Motor neuron (in vitro differentiated cells): Measurements from ENCODE around the gene GLI3. TPM values are rescaled to one million over a fixed set of nuclear protein-coding genes. Genes with fewer than 3 reads are reported as not detected.

Experiments
- ATAC-seq, 8 experiments: fragments of 200-7000 bp; cut with Tn5 transposase; replicated peaks in 6 of 8; 2 replicates each; pipeline ENCODE4 v1.8.0; 2021; ENCODE audit warnings: mild to moderate bottlenecking in 8 of 8, moderate library complexity in 8 of 8
- H3K27ac ChIP-seq, 2 donors: fragments of 250-450 bp; sonication (Bioruptor Pico); 2 replicates each; pipeline ENCODE4 v1.9.0; 2021; ENCODE audit warnings: antibody characterized with exemption in 2 of 2, mild to moderate bottlenecking in 2 of 2, moderate library complexity in 1 of 2
- H3K4me1 ChIP-seq, 2 donors: fragments of 250-450 bp; sonication (Bioruptor Pico); replicated peaks in 1 of 2; 2 replicates each; pipeline ENCODE4 v1.6.1; 2021; ENCODE audit warnings: antibody characterized with exemption in 2 of 2, mild to moderate bottlenecking in 2 of 2, moderate library complexity in 1 of 2
- H3K4me3 ChIP-seq, 5 donors: fragments of 250-450 bp; sonication (Bioruptor Pico); 2 replicates each; pipeline ENCODE4 v1.9.0; 2021; ENCODE audit warnings: antibody characterized with exemption in 5 of 5, mild to moderate bottlenecking in 5 of 5, moderate library complexity in 4 of 5
- WGBS, 10 experiments: fragments of 450-650 bp; shearing (Covaris generic); methylation state at CpG; one replicate each; pipeline ENCODE4 v1.0.0; 2022; 5-methylcytosine and 5-hydroxymethylcytosine counted together
- in situ Hi-C, 9 experiments: fragments of 400-800 bp; cut with MboI; loops; one replicate each; pipeline ENCODE4 v1.15.0; 2021; ENCODE audit warnings: low sequenced_read_pairs in 9 of 9, low pct_unique_long_range_greater_than_20kb in 2 of 9; ENCODE audit not compliant: unreplicated experiment in 9 of 9
- total RNA-seq, 8 experiments: library from RNA; unstranded; fragments of 300-600 nt; gene quantifications; 2 replicates each; pipeline versions ENCODE4 v1.2.3 to v1.2.4, GENCODE V29; 2022

Gene GLI3
- total RNA-seq, 8 experiments from 2014 or later = 0.38 to 14.2 (median 4.7) TPM

GRCh38 chr7:42100156-42100508, 136.9 kb downstream of the GLI3 start:
- H3K27ac ChIP-seq = no peak overlapping the region
- peak in 2 of 8 experiments; percentile 16 for ATAC-seq
- in situ Hi-C loops = no loop called here
- 40 to 100% (median 50%) methylated on average over 1 of the region's 2 CpGs; no CpG with 5 or more reads in 7 of the 10 experiments for WGBS, 10 experiments
- H3K4me3 ChIP-seq = no peak overlapping the region
- H3K4me1 ChIP-seq = peaks cover 14% of the 10 kb centered on the region in 2 donors

GRCh38 chr7:42099470-42100155, 137.4 kb downstream of the GLI3 start:
- in situ Hi-C loops = no loop called here
- no peak for ATAC-seq
- Histone ChIP-seq H3K4me3 (no peak overlapping the region), H3K4me1 (peaks cover 14% of the 10 kb centered on the region in 2 donors), H3K27ac (no peak overlapping the region)
- WGBS, 10 experiments = 50 to 100% (median 88%) methylated on average over 1 to 8 of the region's 8 CpGs

GRCh38 chr7:42099066-42099465, 137.9 kb downstream of the GLI3 start:
- ATAC-seq = no peak
- in situ Hi-C loops = no loop called here
- no peak overlapping the region for H3K4me3 ChIP-seq
- 70 to 100% (median 85%) methylated on average over 1 to 4 of the region's 4 CpGs; no CpG with 5 or more reads in 1 of the 10 experiments for WGBS, 10 experiments
- H3K27ac ChIP-seq = no peak overlapping the region
- H3K4me1 ChIP-seq = peaks cover 14% of the 10 kb centered on the region in 2 donors

- H3K4me3 ChIP-seq = no peak overlapping the region
- in situ Hi-C loops = no loop called here
- 0 to 89% (median 68%) methylated on average over 1 to 4 of the region's 5 CpGs; no CpG with 5 or more reads in 2 of the 10 experiments for WGBS, 10 experiments
- peak in 6 of 8 experiments; percentile 56 to 92 (median 70) for ATAC-seq
- H3K4me1 ChIP-seq = peaks cover 14% of the 10 kb centered on the region in 2 donors
- H3K27ac ChIP-seq = no peak overlapping the region
These were observed 139.3 kb downstream of the GLI3 start for GRCh38 chr7:42097752-42098151.

- Histone ChIP-seq H3K4me3 (no peak overlapping the region), H3K4me1 (peaks cover 20% of the 10 kb centered on the region in 2 donors), H3K27ac (peak overlapping the region in 1 of 2 donors; percentile 33)
- peak in 5 of 8 experiments; percentile 58 to 85 (median 85) for ATAC-seq
- in situ Hi-C loops = no loop called here
- 0 to 80% (median 39%) methylated on average over 1 to 8 of the region's 11 CpGs; no CpG with 5 or more reads in 1 of the 10 experiments for WGBS, 10 experiments
These were observed 140.1 kb downstream of the GLI3 start for GRCh38 chr7:42096681-42097561.

GRCh38 chr7:42096268-42096667, 140.7 kb downstream of the GLI3 start:
- Histone ChIP-seq H3K27ac (no peak overlapping the region), H3K4me3 (no peak overlapping the region), H3K4me1 (peaks cover 26% of the 10 kb centered on the region in 2 donors)
- WGBS, 10 experiments = 71 to 85% (median 79%) methylated on average over 2 to 8 of the region's 8 CpGs; no CpG with 5 or more reads in 4 of the 10 experiments
- ATAC-seq = peak in 1 of 8 experiments; percentile 2
- in situ Hi-C loops = no loop called here

GRCh38 chr7:42095791-42096190, 141.2 kb downstream of the GLI3 start:
- WGBS, 10 experiments = 45 to 100% (median 79%) methylated on average over 2 to 6 of the region's 7 CpGs; no CpG with 5 or more reads in 3 of the 10 experiments
- Histone ChIP-seq H3K27ac (no peak overlapping the region), H3K4me3 (no peak overlapping the region), H3K4me1 (peaks cover 30 to 31% of the 10 kb centered on the region in 2 donors)
- in situ Hi-C loops = no loop called here
- peak in 2 of 8 experiments; percentile 44 to 52 for ATAC-seq

- in situ Hi-C loops = no loop called here
- H3K27ac ChIP-seq = no peak overlapping the region
- no peak overlapping the region for H3K4me3 ChIP-seq
- no peak for ATAC-seq
- WGBS, 10 experiments = 83 to 100% (median 100%) methylated on average over 1 to 2 of the region's 2 CpGs; no CpG with 5 or more reads in 5 of the 10 experiments
- peaks cover 30 to 31% of the 10 kb centered on the region in 2 donors for H3K4me1 ChIP-seq
These were observed 143.6 kb downstream of the GLI3 start for GRCh38 chr7:42093349-42093905.

- peak in 6 of 8 experiments; percentile 50 to 94 (median 89) for ATAC-seq
- H3K27ac ChIP-seq = peak overlapping the region in 1 of 2 donors; percentile 12
- WGBS, 10 experiments = 7 to 100% (median 16%) methylated on average over 2 to 15 of the region's 24 CpGs
- peaks cover 31 to 32% of the 10 kb centered on the region in 2 donors for H3K4me1 ChIP-seq
- no peak overlapping the region for H3K4me3 ChIP-seq
- in situ Hi-C loops = no loop called here
These were observed 145.3 kb downstream of the GLI3 start for GRCh38 chr7:42091461-42092291.

GRCh38 chr7:42090806-42091205, 146.2 kb downstream of the GLI3 start:
- no peak overlapping the region for H3K4me3 ChIP-seq
- in situ Hi-C loops = no loop called here
- H3K27ac ChIP-seq = no peak overlapping the region
- peaks cover 28 to 29% of the 10 kb centered on the region in 2 donors for H3K4me1 ChIP-seq
- no peak for ATAC-seq
- WGBS, 10 experiments = 60 to 100% (median 79%) methylated on average over 1 to 5 of the region's 5 CpGs; no CpG with 5 or more reads in 2 of the 10 experiments

- Histone ChIP-seq H3K27ac (no peak overlapping the region), H3K4me1 (peaks cover 28 to 29% of the 10 kb centered on the region in 2 donors), H3K4me3 (no peak overlapping the region)
- WGBS, 10 experiments = 75 to 100% (median 85%) methylated on average over 1 to 2 of the region's 2 CpGs; no CpG with 5 or more reads in 3 of the 10 experiments
- in situ Hi-C loops = no loop called here
- ATAC-seq = no peak
These were observed 147.0 kb downstream of the GLI3 start for GRCh38 chr7:42090056-42090455.

GRCh38 chr7:42087616-42088015, 149.4 kb downstream of the GLI3 start:
- peaks cover 28 to 29% of the 10 kb centered on the region in 2 donors for H3K4me1 ChIP-seq
- H3K4me3 ChIP-seq = no peak overlapping the region
- ATAC-seq = no peak
- H3K27ac ChIP-seq = no peak overlapping the region
- WGBS, 10 experiments = 25 to 90% (median 34%) methylated on average over 1 to 2 of the region's 2 CpGs; no CpG with 5 or more reads in 4 of the 10 experiments
- in situ Hi-C loops = no loop called here
